Coronary artery (tissue), 2 donors: ENCODE results near the gene HOXA13.
A peak's percentile ranks its signal among the peaks of the same experiment; 100 is the strongest.

ENCODE experiments used
- DNase-seq: peaks from one replicate; pipeline ENCODE4 v3.0.0-alpha.2; 2017; ENCODE audit warnings: low spot score
- H3K27ac ChIP-seq, 2 donors: fragments of 200-600 bp; sonication (generic); one replicate each; pipeline ENCODE4 v1.5.1; 2016 to 2019
- H3K4me3 ChIP-seq: fragments of 200-600 bp; sonication (generic); 2 replicates; pipeline ENCODE4 v1.5.1; 2016; ENCODE audit warnings: mild to moderate bottlenecking, moderate library complexity
- TF ChIP-seq, protein P1 (sequence below): fragments of 200-600 bp; sonication (generic); IDR thresholded peaks from one replicate; pipeline ENCODE4 v1.5.1; 2019; ENCODE audit warnings: antibody characterized with exemption

Gene HOXA13

GRCh38 chr7:27211084-27211446, 11.2 kb upstream of the HOXA13 start:
- no peak for DNase-seq
- Histone ChIP-seq H3K4me3 (no peak overlapping the region), H3K27ac (no peak overlapping the region)
- TF ChIP-seq, protein P1, sequence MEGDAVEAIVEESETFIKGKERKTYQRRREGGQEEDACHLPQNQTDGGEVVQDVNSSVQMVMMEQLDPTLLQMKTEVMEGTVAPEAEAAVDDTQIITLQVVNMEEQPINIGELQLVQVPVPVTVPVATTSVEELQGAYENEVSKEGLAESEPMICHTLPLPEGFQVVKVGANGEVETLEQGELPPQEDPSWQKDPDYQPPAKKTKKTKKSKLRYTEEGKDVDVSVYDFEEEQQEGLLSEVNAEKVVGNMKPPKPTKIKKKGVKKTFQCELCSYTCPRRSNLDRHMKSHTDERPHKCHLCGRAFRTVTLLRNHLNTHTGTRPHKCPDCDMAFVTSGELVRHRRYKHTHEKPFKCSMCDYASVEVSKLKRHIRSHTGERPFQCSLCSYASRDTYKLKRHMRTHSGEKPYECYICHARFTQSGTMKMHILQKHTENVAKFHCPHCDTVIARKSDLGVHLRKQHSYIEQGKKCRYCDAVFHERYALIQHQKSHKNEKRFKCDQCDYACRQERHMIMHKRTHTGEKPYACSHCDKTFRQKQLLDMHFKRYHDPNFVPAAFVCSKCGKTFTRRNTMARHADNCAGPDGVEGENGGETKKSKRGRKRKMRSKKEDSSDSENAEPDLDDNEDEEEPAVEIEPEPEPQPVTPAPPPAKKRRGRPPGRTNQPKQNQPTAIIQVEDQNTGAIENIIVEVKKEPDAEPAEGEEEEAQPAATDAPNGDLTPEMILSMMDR: no peak

DNA sequence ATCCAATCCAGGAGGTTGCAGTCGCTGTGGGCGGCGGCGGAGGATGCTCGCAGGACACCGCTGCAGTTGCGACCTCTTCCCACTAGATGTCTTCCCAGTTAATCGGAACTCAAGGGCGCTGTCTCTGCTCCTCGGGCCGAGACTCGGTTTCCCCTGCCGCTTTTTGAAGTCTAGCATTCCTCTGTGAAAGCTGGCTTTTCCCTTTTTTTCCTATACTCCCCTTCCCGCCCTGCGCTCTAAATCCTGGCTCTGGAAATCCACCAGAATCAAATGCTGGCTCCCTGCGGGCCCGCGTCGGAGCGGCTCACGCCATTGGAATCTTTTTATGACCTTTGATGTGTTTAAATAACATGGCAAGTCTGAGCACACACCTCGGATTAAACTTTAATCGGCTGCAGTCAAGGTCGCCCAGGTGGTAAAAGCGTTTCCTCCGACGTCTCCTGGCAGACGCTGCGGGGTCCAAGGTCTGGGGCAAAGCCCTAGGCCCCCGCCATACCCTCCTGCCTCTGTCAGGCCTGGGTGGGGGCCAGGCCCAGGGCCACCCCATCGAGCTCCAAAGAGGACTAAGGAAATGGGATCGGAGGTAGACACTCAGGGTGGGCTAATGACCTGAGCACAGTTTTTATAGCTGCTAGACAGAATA, 10.7 kb upstream of the HOXA13 start:
- peak overlapping the region; percentile 44 for H3K4me3 ChIP-seq
- no peak overlapping the region for H3K27ac ChIP-seq
- TF ChIP-seq, protein P1: peak; percentile 42
- peak; percentile 70 for DNase-seq

DNA sequence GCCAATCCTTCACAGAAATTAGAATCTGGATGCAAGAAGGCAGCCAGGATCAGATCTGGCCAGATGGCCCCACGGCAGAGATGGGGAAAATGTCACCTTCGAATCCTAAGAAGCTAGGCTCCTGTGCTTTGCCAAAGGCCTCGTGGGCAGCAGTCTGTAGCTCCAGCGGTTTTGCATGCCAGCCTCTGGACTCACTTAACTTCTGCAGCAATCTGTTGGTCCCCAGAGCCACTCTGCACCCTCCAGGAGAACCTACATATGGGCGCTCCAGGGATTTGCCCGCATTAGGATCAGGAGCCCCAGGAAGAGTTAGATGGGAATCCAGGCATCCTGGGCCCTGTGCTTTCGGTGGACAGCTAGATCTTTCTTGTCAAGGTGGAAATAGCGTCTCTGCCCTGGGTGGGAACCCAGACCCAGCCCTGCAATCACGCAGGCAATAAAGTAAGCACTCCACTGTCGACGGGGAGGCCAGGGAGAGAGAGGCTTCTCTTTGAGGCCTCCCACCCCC, 10.1 kb upstream of the HOXA13 start:
- peak overlapping the region; percentile 44 for H3K4me3 ChIP-seq
- TF ChIP-seq, protein P1: no peak
- H3K27ac ChIP-seq: no peak overlapping the region
- no peak for DNase-seq

DNA sequence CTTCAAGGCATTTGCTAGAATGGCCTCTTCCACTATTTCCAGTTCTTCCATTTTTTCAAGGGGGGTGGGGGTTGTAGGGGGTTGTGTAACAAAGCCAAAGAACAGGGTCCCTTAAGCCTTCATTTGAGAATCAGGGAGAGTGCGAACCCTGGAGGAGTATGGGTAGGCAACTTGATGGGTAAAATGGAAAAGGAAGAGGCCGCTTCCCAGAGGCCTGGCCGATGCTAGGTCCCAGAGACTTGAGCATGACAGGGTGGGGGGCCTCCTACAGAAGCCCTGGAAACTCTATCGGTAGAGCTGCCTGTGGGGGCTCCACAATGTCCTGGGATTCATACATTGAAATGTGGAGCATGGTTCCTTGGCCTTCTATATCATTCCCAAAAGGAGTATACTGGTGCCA, 9.1 kb upstream of the HOXA13 start:
- DNase-seq: peak; percentile 56
- Histone ChIP-seq H3K27ac (no peak overlapping the region), H3K4me3 (no peak overlapping the region)
- TF ChIP-seq, protein P1: no peak

- no peak for DNase-seq
- H3K4me3 ChIP-seq: no peak overlapping the region
Observed at GRCh38 chr7:27207348-27207985, 7.6 kb upstream of the HOXA13 start.

GRCh38 chr7:27205325-27206280, 5.7 kb upstream of the HOXA13 start:
- TF ChIP-seq, protein P1: no peak
- H3K27ac ChIP-seq: no peak overlapping the region
- no peak for DNase-seq
- H3K4me3 ChIP-seq: peak overlapping the region; percentile 32

More at GRCh38 chr7:27207348-27207985, 7.6 kb upstream of the HOXA13 start:
- TF ChIP-seq, protein P1: no peak
- no peak overlapping the region for H3K27ac ChIP-seq
